GM06990 (cell line): Measurements from ENCODE around the gene F8.
"Not testable (repeated sequence)": the region's sequence is repeated elsewhere in the genome, so short reads cannot be mapped to it uniquely, and the experiment has no call there.

ENCODE experiments used
- DNase-seq: peaks from one replicate; pipeline ENCODE4 v3.0.0-alpha.2; 2011; ENCODE audit not compliant: insufficient read length; ENCODE audit errors: extremely low read depth
- H3K27me3 ChIP-seq: replicated peaks from 2 replicates; pipeline ENCODE4 v1.6.0; 2011; ENCODE audit warnings: low read length; ENCODE audit not compliant: control insufficient read depth, insufficient read depth
- H3K36me3 ChIP-seq: 2 replicates; pipeline ENCODE4 v1.5.1; 2011; ENCODE audit warnings: low read length; ENCODE audit not compliant: control insufficient read depth, insufficient read depth
- H3K4me3 ChIP-seq: replicated peaks from 2 replicates; pipeline ENCODE4 v1.5.1; 2011; ENCODE audit warnings: low read depth, mild to moderate bottlenecking, control low read depth, low read length
- CTCF ChIP-seq: IDR thresholded peaks from 2 replicates; pipeline ENCODE4 v1.5.1; 2011; ENCODE audit warnings: low read length, control low read depth, mild to moderate bottlenecking, inconsistent platforms; ENCODE audit not compliant: insufficient read depth, poor library complexity, severe bottlenecking

Gene F8

GRCh38 chrX:154979629-154980028 is 42.9 kb downstream of the F8 start:
- no peak overlapping the region for H3K4me3 ChIP-seq
- no peak for DNase-seq
- TF ChIP-seq CTCF: no peak
- no peaks in the 10 kb centered on the region for H3K36me3 ChIP-seq
- H3K27me3 ChIP-seq: no peaks in the 10 kb centered on the region

GRCh38 chrX:154968353-154968752 is 54.2 kb downstream of the F8 start:
- Histone ChIP-seq H3K36me3 (no peaks in the 10 kb centered on the region), H3K4me3 (no peak overlapping the region), H3K27me3 (no peaks in the 10 kb centered on the region)
- no peak for DNase-seq
- TF ChIP-seq CTCF: no peak

- Histone ChIP-seq H3K4me3 (no peak overlapping the region), H3K27me3 (no peaks in the 10 kb centered on the region), H3K36me3 (no peaks in the 10 kb centered on the region)
- no peak for TF ChIP-seq CTCF
- DNase-seq: no peak
Measured at GRCh38 chrX:154967603-154968002, 54.9 kb downstream of the F8 start.

GRCh38 chrX:154961947-154962346 is 60.6 kb downstream of the F8 start:
- DNase-seq: no peak
- Histone ChIP-seq H3K27me3 (no peaks in the 10 kb centered on the region), H3K4me3 (no peak overlapping the region), H3K36me3 (no peaks in the 10 kb centered on the region)
- no peak for TF ChIP-seq CTCF

DNA sequence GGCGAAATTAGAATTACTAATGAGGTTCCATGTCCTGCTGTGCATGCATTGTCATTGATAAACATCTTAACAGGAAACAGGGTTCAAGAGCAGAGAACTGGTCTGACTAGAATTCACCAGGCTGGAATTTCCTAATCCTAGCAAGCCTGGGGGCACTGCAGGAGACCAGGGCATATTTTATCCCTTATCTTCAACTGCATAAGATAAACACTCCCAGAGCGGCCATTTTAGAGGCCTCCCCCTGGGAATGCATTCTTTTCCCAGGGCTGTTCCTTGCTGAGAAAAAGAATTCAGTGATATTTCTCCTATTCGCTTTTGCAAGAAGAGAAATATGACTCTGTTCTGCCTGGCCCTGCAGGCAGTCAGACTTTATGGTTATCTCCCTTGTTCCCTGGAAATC is 66.7 kb downstream of the F8 start:
- H3K36me3 ChIP-seq, H3K4me3 ChIP-seq, H3K27me3 ChIP-seq, DNase-seq: not testable (repeated sequence)

DNA sequence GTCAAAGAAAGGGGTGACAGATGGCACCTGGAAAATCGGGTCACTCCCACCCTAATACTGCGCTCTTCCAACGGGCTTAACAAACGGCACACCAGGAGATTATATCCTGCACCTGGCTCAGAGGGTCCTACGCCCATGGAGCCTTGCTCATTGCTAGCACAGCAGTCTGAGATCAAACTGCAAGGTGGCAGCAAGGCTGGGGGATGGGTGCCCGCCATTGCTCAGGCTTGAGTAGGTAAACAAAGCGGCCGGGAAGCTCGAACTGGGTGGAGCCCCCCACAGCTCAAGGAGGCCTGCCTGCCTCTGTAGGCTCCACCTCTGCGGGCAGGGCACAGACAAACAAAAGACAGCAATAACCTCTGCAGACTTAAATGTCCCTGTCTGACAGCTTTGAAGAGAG is 83.3 kb downstream of the F8 start:
- not testable (repeated sequence) for H3K4me3 ChIP-seq, H3K36me3 ChIP-seq, DNase-seq, H3K27me3 ChIP-seq

DNA sequence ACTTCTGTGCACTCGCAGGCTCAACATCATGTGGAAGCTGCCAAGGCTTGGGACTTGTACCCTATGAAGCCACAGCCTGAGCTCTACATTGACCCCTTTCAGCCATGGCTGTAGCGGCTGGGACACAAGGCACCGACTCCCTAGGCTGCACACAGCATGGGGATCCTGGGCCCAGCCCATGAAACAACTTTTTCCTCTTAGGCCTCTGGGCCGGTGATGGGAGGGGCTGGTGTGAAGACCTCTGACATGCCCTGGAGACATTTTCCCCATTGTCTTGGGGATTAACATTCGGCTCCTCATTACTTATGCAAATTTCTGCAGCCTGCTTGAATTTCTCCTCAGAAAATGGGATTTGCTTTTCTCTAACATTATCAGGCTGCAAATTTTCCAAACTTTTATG is 97.8 kb downstream of the F8 start:
- not testable (repeated sequence) for DNase-seq, H3K36me3 ChIP-seq, H3K4me3 ChIP-seq, H3K27me3 ChIP-seq
